SK-N-SH (cell line): ENCODE data around the gene CIROP.

Experiments
- EP300 ChIP-seq, 2 experiments: IDR thresholded peaks; 2 replicates each; pipeline versions ENCODE4 v1.4.0 to v1.6.1; 2012; ENCODE audit warnings: borderline replicate concordance in 1 of 2, low read depth in 1 of 2, low read length in 1 of 2
- EZH2phosphoT487 ChIP-seq: fragments of 200-600 bp; sonication (generic); IDR thresholded peaks from 2 replicates; pipeline ENCODE4 v1.6.1; 2017; ENCODE audit warnings: low read depth, mixed run types, mild to moderate bottlenecking, antibody characterized with exemption, moderate library complexity, borderline replicate concordance
- FOXJ3 ChIP-seq: sonication (generic); formaldehyde crosslinking; IDR thresholded peaks from 2 replicates; pipeline ENCODE4 v1.5.1; 2020; ENCODE audit warnings: mild to moderate bottlenecking, missing genetic modification reagents
- JUND ChIP-seq: IDR thresholded peaks from 2 replicates; pipeline ENCODE4 v1.4.0; 2012
- MAX ChIP-seq: IDR thresholded peaks from 2 replicates; pipeline ENCODE4 v1.4.0; 2012; ENCODE audit warnings: low read depth
- NFIC ChIP-seq: IDR thresholded peaks from 2 replicates; pipeline ENCODE4 v1.4.0; 2012; ENCODE audit warnings: borderline replicate concordance
- PBX3 ChIP-seq: IDR thresholded peaks from 2 replicates; pipeline ENCODE4; 2012
- POLR2AphosphoS5 ChIP-seq: IDR thresholded peaks from 2 replicates; pipeline ENCODE4 v1.6.1; 2012; ENCODE audit warnings: low read depth, low read length
- RXRA ChIP-seq: IDR thresholded peaks from 2 replicates; pipeline ENCODE4 v1.4.0; 2012; ENCODE audit warnings: low read depth, mild to moderate bottlenecking, borderline replicate concordance
- SIN3A ChIP-seq: IDR thresholded peaks from 2 replicates; pipeline ENCODE4 v1.6.1; 2012; ENCODE audit warnings: low read depth, mild to moderate bottlenecking, low read length, moderate library complexity, borderline replicate concordance
- TAF1 ChIP-seq: IDR thresholded peaks from 2 replicates; pipeline ENCODE4 v1.6.1; 2012; ENCODE audit warnings: low read depth, mild to moderate bottlenecking, low read length, moderate library complexity, borderline replicate concordance
- TF ChIP-seq, protein P1 (sequence below): fragments of 200-600 bp; sonication (generic); IDR thresholded peaks from 2 replicates; pipeline ENCODE4 v1.6.1; 2017; ENCODE audit warnings: antibody characterized with exemption, mild to moderate bottlenecking, moderate library complexity
- TF ChIP-seq, protein P2 (sequence below): IDR thresholded peaks from 2 replicates; pipeline ENCODE4 v1.6.1; 2012; ENCODE audit warnings: mild to moderate bottlenecking, low read depth, low read length, moderate library complexity
- TF ChIP-seq, protein P3 (sequence below): IDR thresholded peaks from 2 replicates; pipeline ENCODE4 v1.4.0; 2012; ENCODE audit warnings: low read depth, borderline replicate concordance

GRCh38 chr14:23056956-23057756, 47.6 kb downstream of the CIROP start, which contains the start of gene CDH24:
- peak; percentile 68 for TF ChIP-seq TAF1
- TF ChIP-seq SIN3A, result 0 out of 2 replicates have a peak, but pooled peaks have one; percentile 16
- TF ChIP-seq EP300 (IDR thresholded peaks at IDR 0.05; ENCODE audit: borderline replicate concordance in 1 of 2, low read depth in 1 of 2, low read length in 1 of 2), result no peak
- TF ChIP-seq, protein P1, sequence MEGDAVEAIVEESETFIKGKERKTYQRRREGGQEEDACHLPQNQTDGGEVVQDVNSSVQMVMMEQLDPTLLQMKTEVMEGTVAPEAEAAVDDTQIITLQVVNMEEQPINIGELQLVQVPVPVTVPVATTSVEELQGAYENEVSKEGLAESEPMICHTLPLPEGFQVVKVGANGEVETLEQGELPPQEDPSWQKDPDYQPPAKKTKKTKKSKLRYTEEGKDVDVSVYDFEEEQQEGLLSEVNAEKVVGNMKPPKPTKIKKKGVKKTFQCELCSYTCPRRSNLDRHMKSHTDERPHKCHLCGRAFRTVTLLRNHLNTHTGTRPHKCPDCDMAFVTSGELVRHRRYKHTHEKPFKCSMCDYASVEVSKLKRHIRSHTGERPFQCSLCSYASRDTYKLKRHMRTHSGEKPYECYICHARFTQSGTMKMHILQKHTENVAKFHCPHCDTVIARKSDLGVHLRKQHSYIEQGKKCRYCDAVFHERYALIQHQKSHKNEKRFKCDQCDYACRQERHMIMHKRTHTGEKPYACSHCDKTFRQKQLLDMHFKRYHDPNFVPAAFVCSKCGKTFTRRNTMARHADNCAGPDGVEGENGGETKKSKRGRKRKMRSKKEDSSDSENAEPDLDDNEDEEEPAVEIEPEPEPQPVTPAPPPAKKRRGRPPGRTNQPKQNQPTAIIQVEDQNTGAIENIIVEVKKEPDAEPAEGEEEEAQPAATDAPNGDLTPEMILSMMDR, result no peak
- TF ChIP-seq MAX, result no peak
- no peak for TF ChIP-seq NFIC
- TF ChIP-seq, protein P2, sequence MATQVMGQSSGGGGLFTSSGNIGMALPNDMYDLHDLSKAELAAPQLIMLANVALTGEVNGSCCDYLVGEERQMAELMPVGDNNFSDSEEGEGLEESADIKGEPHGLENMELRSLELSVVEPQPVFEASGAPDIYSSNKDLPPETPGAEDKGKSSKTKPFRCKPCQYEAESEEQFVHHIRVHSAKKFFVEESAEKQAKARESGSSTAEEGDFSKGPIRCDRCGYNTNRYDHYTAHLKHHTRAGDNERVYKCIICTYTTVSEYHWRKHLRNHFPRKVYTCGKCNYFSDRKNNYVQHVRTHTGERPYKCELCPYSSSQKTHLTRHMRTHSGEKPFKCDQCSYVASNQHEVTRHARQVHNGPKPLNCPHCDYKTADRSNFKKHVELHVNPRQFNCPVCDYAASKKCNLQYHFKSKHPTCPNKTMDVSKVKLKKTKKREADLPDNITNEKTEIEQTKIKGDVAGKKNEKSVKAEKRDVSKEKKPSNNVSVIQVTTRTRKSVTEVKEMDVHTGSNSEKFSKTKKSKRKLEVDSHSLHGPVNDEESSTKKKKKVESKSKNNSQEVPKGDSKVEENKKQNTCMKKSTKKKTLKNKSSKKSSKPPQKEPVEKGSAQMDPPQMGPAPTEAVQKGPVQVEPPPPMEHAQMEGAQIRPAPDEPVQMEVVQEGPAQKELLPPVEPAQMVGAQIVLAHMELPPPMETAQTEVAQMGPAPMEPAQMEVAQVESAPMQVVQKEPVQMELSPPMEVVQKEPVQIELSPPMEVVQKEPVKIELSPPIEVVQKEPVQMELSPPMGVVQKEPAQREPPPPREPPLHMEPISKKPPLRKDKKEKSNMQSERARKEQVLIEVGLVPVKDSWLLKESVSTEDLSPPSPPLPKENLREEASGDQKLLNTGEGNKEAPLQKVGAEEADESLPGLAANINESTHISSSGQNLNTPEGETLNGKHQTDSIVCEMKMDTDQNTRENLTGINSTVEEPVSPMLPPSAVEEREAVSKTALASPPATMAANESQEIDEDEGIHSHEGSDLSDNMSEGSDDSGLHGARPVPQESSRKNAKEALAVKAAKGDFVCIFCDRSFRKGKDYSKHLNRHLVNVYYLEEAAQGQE, result no peak
- TF ChIP-seq PBX3, result no peak
- TF ChIP-seq, protein P3, sequence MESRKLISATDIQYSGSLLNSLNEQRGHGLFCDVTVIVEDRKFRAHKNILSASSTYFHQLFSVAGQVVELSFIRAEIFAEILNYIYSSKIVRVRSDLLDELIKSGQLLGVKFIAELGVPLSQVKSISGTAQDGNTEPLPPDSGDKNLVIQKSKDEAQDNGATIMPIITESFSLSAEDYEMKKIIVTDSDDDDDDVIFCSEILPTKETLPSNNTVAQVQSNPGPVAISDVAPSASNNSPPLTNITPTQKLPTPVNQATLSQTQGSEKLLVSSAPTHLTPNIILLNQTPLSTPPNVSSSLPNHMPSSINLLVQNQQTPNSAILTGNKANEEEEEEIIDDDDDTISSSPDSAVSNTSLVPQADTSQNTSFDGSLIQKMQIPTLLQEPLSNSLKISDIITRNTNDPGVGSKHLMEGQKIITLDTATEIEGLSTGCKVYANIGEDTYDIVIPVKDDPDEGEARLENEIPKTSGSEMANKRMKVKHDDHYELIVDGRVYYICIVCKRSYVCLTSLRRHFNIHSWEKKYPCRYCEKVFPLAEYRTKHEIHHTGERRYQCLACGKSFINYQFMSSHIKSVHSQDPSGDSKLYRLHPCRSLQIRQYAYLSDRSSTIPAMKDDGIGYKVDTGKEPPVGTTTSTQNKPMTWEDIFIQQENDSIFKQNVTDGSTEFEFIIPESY, result no peak
- no peak for TF ChIP-seq JUND
- no peak for TF ChIP-seq EZH2phosphoT487
- TF ChIP-seq POLR2AphosphoS5, result no peak; the same call in 1 of the 2 replicates
- TF ChIP-seq RXRA, result no peak
- no peak for TF ChIP-seq FOXJ3 (CRISPR knock-in tag)
